ENCODE measurements around the gene PAX5. TPM values are rescaled to one million over a fixed set of nuclear protein-coding genes. Genes with fewer than 3 reads are reported as not detected.

PAX5 gene
- total and polyA plus RNA-seq, 2 donors (not counting 1 experiment from before 2014, with no cell fraction given): 196 to 275 TPM

DNA sequence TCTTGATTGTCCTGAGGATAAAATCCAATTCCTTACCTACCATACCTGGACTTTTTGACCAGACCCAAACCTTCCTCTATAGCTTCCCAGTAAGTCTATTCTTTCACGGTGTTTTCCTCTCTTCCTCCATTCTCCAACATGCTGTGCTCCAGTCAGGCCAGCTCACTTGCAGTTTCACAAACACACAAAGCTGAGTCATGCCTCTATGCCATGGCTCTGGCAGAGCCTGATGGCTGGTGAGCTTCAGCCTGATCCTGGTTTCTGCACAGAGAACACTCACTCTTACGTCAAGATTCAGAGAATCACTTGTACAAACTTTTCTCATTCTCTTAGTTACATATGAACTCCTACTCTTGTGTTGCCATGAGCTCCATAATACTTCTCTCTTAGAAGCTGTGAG is 27.7 kb upstream of the PAX5 start:
- CTCF ChIA-PET: interaction anchor here (0.6 to 1.6 kb wide), 6 partner anchors 20 to 189 kb away, joined by 3 to 6 read pairs (median 4); no protein-coding TSS in a partner anchor
- H2AFZ ChIP-seq (ENCODE audit: insufficient read depth, low read depth, low read length, poor library complexity, severe bottlenecking): no peak overlapping the region

DNA sequence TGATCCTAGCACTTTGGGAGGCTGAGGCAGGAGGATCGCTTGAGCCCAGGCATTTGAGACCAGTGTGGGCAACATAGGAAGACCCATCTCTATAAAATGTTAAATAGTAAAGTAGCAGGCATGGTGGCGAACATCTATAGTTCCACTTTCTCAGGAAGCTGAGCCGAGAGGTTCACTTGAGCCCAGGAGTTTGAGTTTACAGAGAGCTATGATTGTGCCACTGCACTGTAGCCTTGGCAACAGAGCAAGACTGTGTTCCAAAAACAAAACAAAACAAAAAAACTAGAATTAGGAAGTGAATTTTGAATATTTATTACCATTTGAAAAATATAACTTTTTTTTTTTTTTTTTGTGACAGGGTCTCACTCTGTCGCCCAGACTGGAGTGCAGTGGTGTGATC is 26.8 kb upstream of the PAX5 start:
- WGBS (ENCODE audit: insufficient coverage): 20% methylated on average over 1 of the region's 4 CpGs
- Histone ChIP-seq H3K4me2 (replicated peaks; ENCODE audit: low read depth, low read length, poor library complexity, severe bottlenecking) (peak overlapping the region; percentile 14), H3K9me3 (ENCODE audit: control extremely low read depth in 1 of 3, control insufficient read depth in 2 of 3, insufficient read depth in 1 of 3, low read length in 2 of 3) (no peaks in the 10 kb centered on the region), H3K27ac (ENCODE audit: low read length in 2 of 2) (no peak overlapping the region), H3K27me3 (replicated peaks in 1 of 4; ENCODE audit: control extremely low read depth in 1 of 4, control insufficient read depth in 3 of 4, insufficient read depth in 4 of 4, low read length in 3 of 4) (no peaks in the 10 kb centered on the region), H3K4me3 (ENCODE audit: control extremely low read depth in 1 of 5, extremely low read depth in 1 of 5, insufficient read depth in 1 of 5, low read depth in 2 of 5, low read length in 4 of 5) (no peak overlapping the region), H3K9ac (ENCODE audit: low read length) (no peak overlapping the region), H3K79me2 (ENCODE audit: control insufficient read depth, insufficient read depth, low read length) (peaks cover 4% of the 10 kb centered on the region), H2AFZ (ENCODE audit: insufficient read depth, low read depth, low read length, poor library complexity, severe bottlenecking) (no peak overlapping the region), H3K4me1 (ENCODE audit: control insufficient read depth in 2 of 2, insufficient read depth in 2 of 2, low read length in 2 of 2) (peaks cover 21 to 33% of the 10 kb centered on the region in 2 donors), H4K20me1 (ENCODE audit: control insufficient read depth, insufficient read depth, low read length, poor library complexity, severe bottlenecking) (no peaks in the 10 kb centered on the region), H3K36me3 (replicated peaks in 1 of 2; ENCODE audit: control extremely low read depth in 1 of 2, control insufficient read depth in 1 of 2, extremely low read depth in 1 of 2, insufficient read depth in 2 of 2, low read length in 1 of 2) (no peaks in the 10 kb centered on the region)
- Mint-ChIP-seq H3K27ac (no peak overlapping the region), H3K27me3 (no peaks in the 10 kb centered on the region), H3K4me1 (peaks cover 35% of the 10 kb centered on the region), H3K9me3 (ENCODE audit: insufficient read depth) (no peaks in the 10 kb centered on the region), H3K4me3 (no peak overlapping the region)
- TF ChIP-seq EZH2 (IDR thresholded peaks at IDR 0.05; ENCODE audit: borderline replicate concordance, insufficient read depth, low read depth, low read length, poor library complexity, severe bottlenecking): no peak
- TF ChIP-seq, protein P1, sequence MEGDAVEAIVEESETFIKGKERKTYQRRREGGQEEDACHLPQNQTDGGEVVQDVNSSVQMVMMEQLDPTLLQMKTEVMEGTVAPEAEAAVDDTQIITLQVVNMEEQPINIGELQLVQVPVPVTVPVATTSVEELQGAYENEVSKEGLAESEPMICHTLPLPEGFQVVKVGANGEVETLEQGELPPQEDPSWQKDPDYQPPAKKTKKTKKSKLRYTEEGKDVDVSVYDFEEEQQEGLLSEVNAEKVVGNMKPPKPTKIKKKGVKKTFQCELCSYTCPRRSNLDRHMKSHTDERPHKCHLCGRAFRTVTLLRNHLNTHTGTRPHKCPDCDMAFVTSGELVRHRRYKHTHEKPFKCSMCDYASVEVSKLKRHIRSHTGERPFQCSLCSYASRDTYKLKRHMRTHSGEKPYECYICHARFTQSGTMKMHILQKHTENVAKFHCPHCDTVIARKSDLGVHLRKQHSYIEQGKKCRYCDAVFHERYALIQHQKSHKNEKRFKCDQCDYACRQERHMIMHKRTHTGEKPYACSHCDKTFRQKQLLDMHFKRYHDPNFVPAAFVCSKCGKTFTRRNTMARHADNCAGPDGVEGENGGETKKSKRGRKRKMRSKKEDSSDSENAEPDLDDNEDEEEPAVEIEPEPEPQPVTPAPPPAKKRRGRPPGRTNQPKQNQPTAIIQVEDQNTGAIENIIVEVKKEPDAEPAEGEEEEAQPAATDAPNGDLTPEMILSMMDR (IDR thresholded peaks at IDR 0.05): no peak
- POLR2A ChIA-PET: interaction anchor here (0.7 kb wide), 4 partner anchors 20 to 142 kb away, joined by 4 to 8 read pairs (median 4); no protein-coding TSS in a partner anchor
- intact Hi-C loops (cut with micrococcal nuclease): no loop called here
- CTCF ChIA-PET: no interaction called here
- DNase-seq (peak; percentile 71), ATAC-seq (ENCODE audit: low read depth) (peak; percentile 54)

More for the DNA sequence above, 27.7 kb upstream of the PAX5 start:
- Histone ChIP-seq H3K9ac (ENCODE audit: low read length) (no peak overlapping the region), H3K9me3 (ENCODE audit: control extremely low read depth in 1 of 3, control insufficient read depth in 2 of 3, insufficient read depth in 1 of 3, low read length in 2 of 3) (no peaks in the 10 kb centered on the region), H3K4me2 (replicated peaks; ENCODE audit: low read depth, low read length, poor library complexity, severe bottlenecking) (no peak overlapping the region), H3K27ac (ENCODE audit: low read length in 2 of 2) (no peak overlapping the region), H3K4me1 (ENCODE audit: control insufficient read depth in 2 of 2, insufficient read depth in 2 of 2, low read length in 2 of 2) (peaks cover 30 to 43% of the 10 kb centered on the region in 2 donors), H3K27me3 (replicated peaks in 1 of 4; ENCODE audit: control extremely low read depth in 1 of 4, control insufficient read depth in 3 of 4, insufficient read depth in 4 of 4, low read length in 3 of 4) (no peaks in the 10 kb centered on the region), H4K20me1 (ENCODE audit: control insufficient read depth, insufficient read depth, low read length, poor library complexity, severe bottlenecking) (no peaks in the 10 kb centered on the region), H3K36me3 (replicated peaks in 1 of 2; ENCODE audit: control extremely low read depth in 1 of 2, control insufficient read depth in 1 of 2, extremely low read depth in 1 of 2, insufficient read depth in 2 of 2, low read length in 1 of 2) (no peaks in the 10 kb centered on the region), H3K4me3 (ENCODE audit: control extremely low read depth in 1 of 5, extremely low read depth in 1 of 5, insufficient read depth in 1 of 5, low read depth in 2 of 5, low read length in 4 of 5) (no peak overlapping the region), H3K79me2 (ENCODE audit: control insufficient read depth, insufficient read depth, low read length) (peaks cover 4% of the 10 kb centered on the region)
- peaks cover 44% of the 10 kb centered on the region for H3K4me1 Mint-ChIP-seq
- H3K4me3 Mint-ChIP-seq: no peak overlapping the region
- ATAC-seq (ENCODE audit: low read depth): no peak
- no peak for DNase-seq
- no peaks in the 10 kb centered on the region for H3K9me3 Mint-ChIP-seq (ENCODE audit: insufficient read depth)
- H3K27me3 Mint-ChIP-seq: no peaks in the 10 kb centered on the region
- 70% methylated on average over 2 of the region's 2 CpGs for WGBS (ENCODE audit: insufficient coverage)
- TF ChIP-seq, protein P1 (IDR thresholded peaks at IDR 0.05): no peak
- no peak for TF ChIP-seq EZH2 (IDR thresholded peaks at IDR 0.05; ENCODE audit: borderline replicate concordance, insufficient read depth, low read depth, low read length, poor library complexity, severe bottlenecking)
- intact Hi-C loops (cut with micrococcal nuclease): no loop called here
- POLR2A ChIA-PET: interaction anchor here (1.3 kb wide), 1 partner anchor 18 kb away, joined by 3 read pairs; no protein-coding TSS in a partner anchor
- no peak overlapping the region for H3K27ac Mint-ChIP-seq

Data from B cell (primary cell).